ENCODE results near the gene PDE4D.

Gene PDE4D

GRCh38 chr5:59151162-59151889 is 742.2 kb downstream of the PDE4D start:
- DNase-seq (ENCODE audit: low read depth) = no peak
- no peak for TF ChIP-seq CTCF (IDR thresholded peaks at IDR 0.05; ENCODE audit: insufficient read depth, low read depth, low read length, missing control alignments)
- H3K4me3 ChIP-seq (ENCODE audit: low read length) = no peak overlapping the region

DNA sequence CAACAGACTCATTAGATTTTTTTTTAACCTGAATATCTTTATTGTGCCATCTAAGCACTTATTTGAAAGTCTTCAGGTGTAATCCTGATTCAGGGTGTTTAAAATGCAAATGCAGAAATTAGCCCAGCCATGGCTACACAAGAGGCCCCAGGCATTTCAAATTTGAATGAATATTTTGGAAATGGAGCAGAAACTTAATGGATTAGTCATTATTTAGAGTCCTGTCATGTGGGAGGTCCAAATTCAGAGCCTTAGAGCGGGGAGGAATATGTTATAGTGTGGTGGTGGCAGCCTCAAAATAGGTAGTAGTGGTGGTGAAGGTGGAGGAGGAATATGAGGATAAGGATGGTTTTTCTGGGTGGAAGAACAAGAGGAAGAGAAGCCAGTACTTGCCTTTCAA is 743.7 kb downstream of the PDE4D start:
- no peak for DNase-seq (ENCODE audit: low read depth)
- no peak overlapping the region for H3K4me3 ChIP-seq (ENCODE audit: low read length)
- TF ChIP-seq CTCF (IDR thresholded peaks at IDR 0.05; ENCODE audit: insufficient read depth, low read depth, low read length, missing control alignments) = no peak

DNA sequence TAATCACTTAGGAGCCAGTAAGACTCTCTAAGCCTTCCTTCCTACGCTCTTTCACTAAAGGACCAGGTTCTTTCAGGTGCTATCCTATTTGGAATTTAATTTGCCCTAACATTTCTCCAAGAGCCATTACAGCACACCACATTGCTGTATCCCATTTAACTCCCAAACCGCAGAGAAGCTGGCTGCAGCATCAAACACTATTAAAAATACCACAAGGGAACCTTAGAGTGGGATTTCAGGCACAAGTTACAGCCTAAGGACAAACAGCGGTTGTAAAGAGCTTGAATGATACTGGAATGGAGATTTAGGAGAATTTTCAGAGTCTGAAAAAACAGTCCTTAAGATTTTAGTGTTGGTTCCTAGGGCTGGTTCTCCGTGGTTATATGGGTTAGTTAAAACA is 744.3 kb downstream of the PDE4D start:
- DNase-seq (ENCODE audit: low read depth) = no peak
- TF ChIP-seq CTCF (IDR thresholded peaks at IDR 0.05; ENCODE audit: insufficient read depth, low read depth, low read length, missing control alignments) = no peak

DNA sequence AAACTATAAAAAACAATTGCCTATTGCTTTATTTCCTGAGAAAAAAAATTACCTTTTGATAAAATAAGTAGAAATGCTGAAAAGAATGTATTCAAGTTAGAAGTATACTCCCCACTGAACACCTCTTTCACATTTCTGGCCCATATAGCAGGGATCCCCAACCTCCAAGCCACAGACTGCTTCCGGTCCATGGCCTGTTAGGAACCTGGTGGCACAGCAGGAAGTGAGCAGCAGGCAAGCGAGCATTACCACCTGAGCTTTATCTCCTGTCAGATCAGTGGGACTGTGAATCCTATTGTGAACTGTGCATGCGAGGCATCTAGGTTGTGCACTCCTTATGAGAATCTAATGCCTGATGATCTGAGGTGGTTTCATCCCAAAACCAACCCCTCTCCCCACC is 746.8 kb downstream of the PDE4D start:
- no peak for TF ChIP-seq CTCF (IDR thresholded peaks at IDR 0.05; ENCODE audit: insufficient read depth, low read depth, low read length, missing control alignments)
- no peak overlapping the region for H3K4me3 ChIP-seq (ENCODE audit: low read length)
- DNase-seq (ENCODE audit: low read depth) = no peak

More for the DNA sequence above, 744.3 kb downstream of the PDE4D start:
- no peak overlapping the region for H3K4me3 ChIP-seq (ENCODE audit: low read length)

- H3K4me3 ChIP-seq (ENCODE audit: low read length) = no peak overlapping the region
- DNase-seq (ENCODE audit: low read depth) = no peak
- no peak for TF ChIP-seq CTCF (IDR thresholded peaks at IDR 0.05; ENCODE audit: insufficient read depth, low read depth, low read length, missing control alignments)
Measured at GRCh38 chr5:59143926-59144333, 749.6 kb downstream of the PDE4D start.

DNA sequence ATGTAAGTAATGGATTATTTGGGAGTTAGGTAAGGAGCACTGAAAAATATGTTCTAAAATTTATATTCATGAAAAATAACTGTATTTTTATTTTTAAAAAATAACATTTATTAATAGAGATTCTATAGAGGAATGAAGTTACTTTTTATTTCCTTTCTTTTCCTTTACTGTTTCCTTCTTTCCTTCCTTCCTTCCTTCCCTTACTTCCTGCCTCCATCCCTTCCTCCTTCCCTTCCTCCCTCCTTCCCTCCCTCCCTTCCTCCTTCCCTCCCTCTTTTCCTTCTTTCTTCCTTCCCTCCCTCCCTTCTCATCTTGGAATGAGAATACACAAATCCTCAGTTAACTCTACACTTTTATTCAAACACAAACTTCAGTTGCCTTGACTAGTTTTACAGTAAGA is 750.6 kb downstream of the PDE4D start:
- DNase-seq (ENCODE audit: low read depth) = no peak
- H3K4me3 ChIP-seq (ENCODE audit: low read length) = no peak overlapping the region
- TF ChIP-seq CTCF (IDR thresholded peaks at IDR 0.05; ENCODE audit: insufficient read depth, low read depth, low read length, missing control alignments) = no peak

GRCh38 chr5:59142138-59142537 is 751.4 kb downstream of the PDE4D start:
- TF ChIP-seq CTCF (IDR thresholded peaks at IDR 0.05; ENCODE audit: insufficient read depth, low read depth, low read length, missing control alignments) = no peak
- no peak for DNase-seq (ENCODE audit: low read depth)
- H3K4me3 ChIP-seq (ENCODE audit: low read length) = no peak overlapping the region

Data from epithelial cell of esophagus (primary cell).